ENCODE data around the gene MON2.

The MON2 gene

GRCh38 chr12:62621101-62621638 lies 154.5 kb downstream of the MON2 start:
- no peak for DNase-seq

GRCh38 chr12:62622177-62622576 lies 155.6 kb downstream of the MON2 start:
- DNase-seq, result no peak

GRCh38 chr12:62625228-62625627 lies 158.6 kb downstream of the MON2 start:
- DNase-seq, result peak; percentile 82

- DNase-seq, result no peak
Observed at GRCh38 chr12:62627181-62627580, 160.6 kb downstream of the MON2 start.

GRCh38 chr12:62629413-62629812 lies 162.8 kb downstream of the MON2 start:
- no peak for DNase-seq

GRCh38 chr12:62629971-62630739 lies 163.5 kb downstream of the MON2 start:
- DNase-seq, result no peak

GRCh38 chr12:62631471-62632410 lies 165.1 kb downstream of the MON2 start:
- DNase-seq, result no peak

GRCh38 chr12:62632411-62632918 lies 165.8 kb downstream of the MON2 start:
- DNase-seq, result no peak

GRCh38 chr12:62635649-62636048 lies 169.0 kb downstream of the MON2 start:
- DNase-seq, result no peak

- DNase-seq, result no peak
Observed at GRCh38 chr12:62637679-62638078, 171.1 kb downstream of the MON2 start.

GRCh38 chr12:62640910-62641448 lies 174.4 kb downstream of the MON2 start:
- DNase-seq, result no peak

- DNase-seq, result peak; percentile 66
Observed at GRCh38 chr12:62642486-62642885, 175.9 kb downstream of the MON2 start.

- no peak for DNase-seq
Observed at GRCh38 chr12:62643486-62643885, 176.9 kb downstream of the MON2 start.

- DNase-seq, result no peak
Observed at GRCh38 chr12:62646566-62646965, 179.9 kb downstream of the MON2 start.

- DNase-seq, result no peak
Observed at GRCh38 chr12:62647586-62647985, 181.0 kb downstream of the MON2 start.

- no peak for DNase-seq
Observed at GRCh38 chr12:62649412-62650138, 182.9 kb downstream of the MON2 start.

All from MV-4-11 (cell line).